GM12872 (cell line): ENCODE results near the gene SLC13A1.

Experiments used
- TF ChIP-seq, protein P1 (sequence below): IDR thresholded peaks from 3 replicates; pipeline ENCODE4 v1.5.1; 2011; ENCODE audit warnings: low read depth, mild to moderate bottlenecking, low read length, moderate library complexity; ENCODE audit not compliant: insufficient read depth

The SLC13A1 gene

DNA sequence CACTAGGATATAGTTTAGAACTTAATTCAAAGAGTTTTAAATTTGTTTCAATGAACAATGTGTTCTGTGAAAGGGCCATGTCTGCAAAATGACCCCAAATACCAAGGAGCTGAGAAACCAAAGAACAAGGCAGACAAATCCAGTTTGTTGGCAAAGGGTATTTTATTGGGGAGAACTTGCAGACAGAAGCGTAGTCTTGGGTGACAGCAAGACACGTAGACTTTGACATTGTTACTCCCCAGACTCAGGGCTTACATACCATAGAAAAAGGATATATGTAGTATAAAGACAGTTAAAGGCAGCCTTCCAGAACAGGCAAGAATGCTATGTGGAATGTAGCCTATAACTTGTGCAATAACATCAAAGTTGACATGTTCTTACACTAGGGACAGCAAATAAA is 109.3 kb downstream of the SLC13A1 start:
- TF ChIP-seq, protein P1, sequence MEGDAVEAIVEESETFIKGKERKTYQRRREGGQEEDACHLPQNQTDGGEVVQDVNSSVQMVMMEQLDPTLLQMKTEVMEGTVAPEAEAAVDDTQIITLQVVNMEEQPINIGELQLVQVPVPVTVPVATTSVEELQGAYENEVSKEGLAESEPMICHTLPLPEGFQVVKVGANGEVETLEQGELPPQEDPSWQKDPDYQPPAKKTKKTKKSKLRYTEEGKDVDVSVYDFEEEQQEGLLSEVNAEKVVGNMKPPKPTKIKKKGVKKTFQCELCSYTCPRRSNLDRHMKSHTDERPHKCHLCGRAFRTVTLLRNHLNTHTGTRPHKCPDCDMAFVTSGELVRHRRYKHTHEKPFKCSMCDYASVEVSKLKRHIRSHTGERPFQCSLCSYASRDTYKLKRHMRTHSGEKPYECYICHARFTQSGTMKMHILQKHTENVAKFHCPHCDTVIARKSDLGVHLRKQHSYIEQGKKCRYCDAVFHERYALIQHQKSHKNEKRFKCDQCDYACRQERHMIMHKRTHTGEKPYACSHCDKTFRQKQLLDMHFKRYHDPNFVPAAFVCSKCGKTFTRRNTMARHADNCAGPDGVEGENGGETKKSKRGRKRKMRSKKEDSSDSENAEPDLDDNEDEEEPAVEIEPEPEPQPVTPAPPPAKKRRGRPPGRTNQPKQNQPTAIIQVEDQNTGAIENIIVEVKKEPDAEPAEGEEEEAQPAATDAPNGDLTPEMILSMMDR = no peak

DNA sequence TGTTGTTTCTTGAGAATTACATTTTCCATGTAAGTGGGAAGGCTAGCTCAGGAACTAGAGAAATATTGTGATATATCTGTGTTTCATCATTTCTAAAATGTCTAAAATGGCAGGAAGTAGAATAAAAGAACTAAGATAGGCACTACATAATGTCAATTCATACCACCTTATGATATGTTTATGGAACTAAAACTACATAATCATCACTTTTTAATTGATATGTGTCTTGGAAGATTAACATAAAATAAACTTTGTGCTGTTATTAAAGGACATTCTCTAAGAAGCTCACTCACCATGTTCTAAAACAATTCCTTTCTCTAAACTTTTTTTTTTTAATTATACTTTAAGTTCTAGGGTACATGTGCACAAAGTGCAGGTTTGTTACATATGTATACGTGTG is 120.7 kb downstream of the SLC13A1 start:
- TF ChIP-seq, protein P1 = no peak

DNA sequence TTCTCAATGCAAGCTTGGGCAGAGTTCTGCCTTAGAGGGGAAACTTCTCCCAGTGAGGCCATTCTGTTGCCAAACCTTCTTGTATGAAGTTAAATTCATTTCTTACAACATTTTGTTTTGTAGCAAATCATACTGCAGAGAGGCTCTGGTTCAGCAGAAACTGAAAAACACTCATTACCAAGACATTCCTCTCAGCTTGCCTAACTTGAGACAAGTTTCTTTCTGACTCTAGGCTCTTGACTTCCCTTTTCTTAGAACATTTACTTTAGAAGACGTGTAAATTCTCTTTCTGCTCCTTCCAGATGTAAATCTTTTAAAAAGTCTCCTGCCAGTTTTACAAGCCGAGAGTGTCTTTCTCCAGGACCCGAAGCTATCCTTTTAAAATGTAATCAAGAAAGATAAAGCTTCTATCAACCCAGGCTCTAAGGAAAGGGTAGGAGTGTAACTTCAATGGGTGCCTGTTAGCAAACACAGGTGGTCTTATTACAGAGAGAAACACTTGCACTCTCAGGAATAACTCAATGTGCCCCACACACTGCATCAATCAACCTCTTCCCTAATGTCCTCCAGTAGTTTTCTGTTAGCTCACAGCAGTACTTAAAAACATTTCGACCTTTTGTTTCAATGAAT is 123.8 kb downstream of the SLC13A1 start:
- TF ChIP-seq, protein P1 = no peak

DNA sequence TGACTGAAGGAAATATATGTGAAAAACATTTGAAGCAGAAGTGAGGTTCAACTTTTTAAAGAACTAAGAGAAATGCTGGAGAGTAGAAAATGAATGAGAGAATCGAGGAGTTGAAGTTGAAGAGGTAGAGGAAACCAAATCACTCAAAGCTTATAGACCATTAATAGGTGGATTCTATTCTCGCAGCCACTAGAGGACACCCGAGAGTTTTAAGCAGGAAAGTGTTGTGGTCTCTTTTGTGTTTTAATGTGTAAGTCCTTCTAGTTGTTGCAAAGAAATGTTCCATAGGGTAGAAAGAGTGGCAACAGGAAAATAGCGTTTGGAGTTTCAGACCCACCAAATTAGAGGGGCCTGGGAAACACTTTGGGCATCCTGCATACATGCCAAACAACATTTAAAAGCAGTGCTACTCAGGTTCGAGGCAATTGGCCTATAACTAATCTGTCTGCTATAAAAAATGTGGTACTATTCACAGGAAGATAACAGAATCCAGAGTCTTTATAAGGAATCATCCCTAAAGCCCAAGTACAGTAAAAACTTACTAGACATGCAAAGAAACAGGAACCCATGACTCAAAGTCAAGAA is 129.0 kb downstream of the SLC13A1 start:
- TF ChIP-seq, protein P1 = peak; percentile 81

DNA sequence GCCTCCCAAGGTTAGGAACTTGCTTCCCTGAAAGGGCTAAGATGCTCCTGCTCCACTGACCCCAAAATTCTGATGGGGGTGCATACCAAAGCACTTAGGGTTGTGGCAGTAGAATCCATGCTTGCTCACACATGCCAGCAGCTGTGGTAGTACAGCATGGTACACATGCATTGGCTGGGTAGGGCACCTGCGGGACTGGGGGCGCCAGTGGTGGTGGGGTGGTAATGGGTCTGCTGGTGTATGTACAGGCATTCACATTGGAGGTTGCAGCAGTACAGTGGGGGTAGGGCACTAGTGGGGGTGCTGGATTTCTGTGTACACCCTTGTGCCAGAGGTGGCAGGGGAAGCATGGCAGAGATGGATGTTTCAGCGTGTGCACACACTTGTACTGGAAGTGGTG is 132.0 kb downstream of the SLC13A1 start:
- TF ChIP-seq, protein P1 = no peak
